ENCODE data around the gene MYL6B. TPM values are rescaled to one million over a fixed set of nuclear protein-coding genes. Genes with fewer than 3 reads are reported as not detected.
A peak's percentile ranks its signal among the peaks of the same experiment; 100 is the strongest.
"Not testable (repeated sequence)": the region's sequence is repeated elsewhere in the genome, so short reads cannot be mapped to it uniquely, and the experiment has no call there.

The MYL6B gene
- total and polyA plus RNA-seq, 2 donors (not counting 3 experiments of a cell fraction or from before 2014, with no cell fraction given) = 135 to 185 TPM

- no TSS peak for BruUV-seq (replicated peaks)
- dilution Hi-C loops (cut with MboI; ENCODE audit: extremely low pct_ligation_motif_present, low sequenced_read_pairs) (no loop called here), intact Hi-C loops (cut with micrococcal nuclease) (loop anchor here (1.0 to 2.0 kb wide), 5 partner anchors 31 to 272 kb away; partner anchors contain the start of genes ANKRD52, CS and NABP2)
- CTCF ChIA-PET = interaction anchor here (2.1 to 2.4 kb wide), 2 partner anchors 13 to 29 kb away, joined by 8 to 15 read pairs; partner anchors contain the start of gene RNF41
- no peaks in the 10 kb centered on the region for H4K20me1 ChIP-seq (replicated peaks; ENCODE audit: control insufficient read depth, extremely low read depth, insufficient read depth, low read length)
- H3K4me3 ChIP-seq (replicated peaks in 1 of 3; ENCODE audit: insufficient read depth in 1 of 3, low read depth in 1 of 3, low read length in 3 of 3) = no peak overlapping the region
- no peaks in the 10 kb centered on the region for H3K27me3 ChIP-seq (ENCODE audit: control insufficient read depth in 2 of 2, insufficient read depth in 2 of 2, low read length in 2 of 2)
- FAIRE-seq (peak; percentile 97), DNase-seq (ENCODE audit: low read depth, low spot score) (peak; percentile 85)
- H3K27ac ChIP-seq (ENCODE audit: insufficient read depth, low read depth, low read length) = no peak overlapping the region
- peak overlapping the region; percentile 90 for H2AFZ ChIP-seq (ENCODE audit: low read depth, low read length)
- peaks cover 23% of the 10 kb centered on the region for H3K4me1 ChIP-seq (ENCODE audit: control insufficient read depth, extremely low read depth, insufficient read depth, low read length)
- no peak overlapping the region for H3K4me2 ChIP-seq (ENCODE audit: insufficient read depth, low read length)
- POLR2A ChIA-PET = no interaction called here
- H3K9me1 ChIP-seq (replicated peaks; ENCODE audit: control insufficient read depth, extremely low read depth, insufficient read depth, low read length) = no peaks in the 10 kb centered on the region
- H3K9ac ChIP-seq (replicated peaks; ENCODE audit: extremely low read depth, insufficient read depth, low read length) = no peak overlapping the region
- H3K79me2 ChIP-seq (ENCODE audit: control insufficient read depth, insufficient read depth, low read length) = peaks cover 10% of the 10 kb centered on the region
- TF ChIP-seq CTCF (IDR thresholded peaks at IDR 0.05; ENCODE audit: extremely low read depth in 1 of 2, insufficient read depth in 1 of 2, low read depth in 1 of 2, low read length in 2 of 2) (peak; percentile 61 to 76), POLR2AphosphoS5 (IDR thresholded peaks at IDR 0.05; ENCODE audit: insufficient read depth, low read depth, low read length) (no peak)
- no peaks in the 10 kb centered on the region for H3K36me3 ChIP-seq (ENCODE audit: control insufficient read depth in 2 of 2, extremely low read depth in 1 of 2, insufficient read depth in 2 of 2, low read length in 2 of 2)
- no peaks in the 10 kb centered on the region for H3K9me3 ChIP-seq (replicated peaks; ENCODE audit: control insufficient read depth, insufficient read depth, low read length)
Measured at GRCh38 chr12:56193025-56193578, 40.7 kb downstream of the MYL6B start.

GRCh38 chr12:56196818-56197550 is 44.6 kb downstream of the MYL6B start:
- H3K4me3 ChIP-seq (replicated peaks in 1 of 3; ENCODE audit: insufficient read depth in 1 of 3, low read depth in 1 of 3, low read length in 3 of 3); H2AFZ ChIP-seq (ENCODE audit: low read depth, low read length); H4K20me1 ChIP-seq (replicated peaks; ENCODE audit: control insufficient read depth, extremely low read depth, insufficient read depth, low read length); H3K9me3 ChIP-seq (replicated peaks; ENCODE audit: control insufficient read depth, insufficient read depth, low read length); H3K79me2 ChIP-seq (ENCODE audit: control insufficient read depth, insufficient read depth, low read length); H3K36me3 ChIP-seq (ENCODE audit: control insufficient read depth in 2 of 2, extremely low read depth in 1 of 2, insufficient read depth in 2 of 2, low read length in 2 of 2); H3K9me1 ChIP-seq (replicated peaks; ENCODE audit: control insufficient read depth, extremely low read depth, insufficient read depth, low read length); H3K27me3 ChIP-seq (ENCODE audit: control insufficient read depth in 2 of 2, insufficient read depth in 2 of 2, low read length in 2 of 2); H3K4me2 ChIP-seq (ENCODE audit: insufficient read depth, low read length); dilution Hi-C loops (cut with MboI; ENCODE audit: extremely low pct_ligation_motif_present, low sequenced_read_pairs): not testable (repeated sequence)
- FAIRE-seq (peak; percentile 97), DNase-seq (ENCODE audit: low read depth, low spot score) (peak; percentile 94)
- TSS peak; percentile 39 for BruUV-seq (replicated peaks)
- CTCF ChIA-PET = interaction anchor here (0.7 to 4.5 kb wide), 5 partner anchors 8 to 25 kb away, joined by 3 to 42 read pairs (median 17); partner anchors contain the start of genes RNF41 and SMARCC2
- TF ChIP-seq GATA2 (IDR thresholded peaks at IDR 0.05; ENCODE audit: insufficient read depth, insufficient read length, low read depth, low read length) (peak; percentile 88), FOS (IDR thresholded peaks at IDR 0.05; ENCODE audit: borderline replicate concordance, insufficient read depth, low read length) (peak; percentile 55), POLR2AphosphoS5 (IDR thresholded peaks at IDR 0.05; ENCODE audit: insufficient read depth, low read depth, low read length) (peak; percentile 52), JUN (IDR thresholded peaks at IDR 0.05; ENCODE audit: borderline replicate concordance, insufficient read depth, insufficient read length, low read depth) (peak; percentile 94)
- POLR2A ChIA-PET = interaction anchor here (0.6 to 4.5 kb wide), 6 partner anchors 25 to 432 kb away, joined by 3 to 37 read pairs (median 4); partner anchors contain the start of genes CS, RNF41 and ZC3H10
- Histone ChIP-seq H3K4me1 (ENCODE audit: control insufficient read depth, extremely low read depth, insufficient read depth, low read length) (peaks cover 24% of the 10 kb centered on the region), H3K9ac (replicated peaks; ENCODE audit: extremely low read depth, insufficient read depth, low read length) (peak overlapping the region; percentile 68), H3K27ac (ENCODE audit: insufficient read depth, low read depth, low read length) (peak overlapping the region; percentile 97)
- intact Hi-C loops (cut with micrococcal nuclease) = loop anchor here (1.0 kb wide), 1 partner anchor 27 kb away; the partner anchor contains the start of gene NABP2
